GM03348 (cell line): ENCODE measurements around the gene CRIP2.
A peak's percentile ranks its signal among the peaks of the same experiment; 100 is the strongest.

Experiments
- DNase-seq: peaks from one replicate; pipeline ENCODE4 v3.0.0; 2012; ENCODE audit warnings: low spot score

CRIP2 gene

DNA sequence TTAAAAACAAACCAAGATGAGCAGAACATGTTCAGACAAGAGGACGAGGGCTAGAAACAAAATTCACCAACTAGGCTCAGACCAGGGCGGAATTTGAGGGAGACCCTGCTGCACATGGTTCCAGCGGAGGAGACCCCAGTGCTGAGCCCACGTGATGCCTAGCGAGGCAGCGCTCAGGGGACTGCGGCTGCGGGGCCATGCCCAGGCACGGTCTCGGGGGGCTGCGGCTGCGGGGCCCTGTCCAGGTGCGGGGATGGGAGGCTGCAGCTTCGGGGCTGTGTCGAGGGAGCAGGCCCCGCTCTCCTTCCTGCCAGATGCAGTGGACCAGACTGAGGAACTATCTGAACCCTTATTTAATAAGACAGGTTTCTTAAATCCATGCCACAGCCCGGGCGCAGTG lies 12.7 kb upstream of the CRIP2 start:
- no peak for DNase-seq

DNA sequence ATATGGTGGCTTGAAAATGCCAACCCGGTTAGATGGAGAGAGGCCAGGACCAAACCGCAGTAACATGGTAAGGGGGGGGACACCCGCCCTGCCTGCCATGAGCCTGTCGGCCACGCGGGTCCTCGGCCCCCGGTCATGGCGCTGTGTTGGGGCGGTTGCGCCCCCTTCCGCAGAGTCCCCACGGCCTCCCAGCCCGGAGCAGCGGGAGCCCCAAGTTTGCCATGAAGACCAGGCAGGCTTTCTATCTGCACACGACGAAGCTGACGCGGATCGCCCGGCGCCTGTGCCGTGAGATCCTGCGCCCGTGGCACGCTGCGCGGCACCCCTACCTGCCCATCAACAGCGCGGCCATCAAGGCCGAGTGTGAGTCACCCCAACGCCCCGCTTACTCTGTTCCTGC lies 10.1 kb upstream of the CRIP2 start:
- DNase-seq, result no peak

DNA sequence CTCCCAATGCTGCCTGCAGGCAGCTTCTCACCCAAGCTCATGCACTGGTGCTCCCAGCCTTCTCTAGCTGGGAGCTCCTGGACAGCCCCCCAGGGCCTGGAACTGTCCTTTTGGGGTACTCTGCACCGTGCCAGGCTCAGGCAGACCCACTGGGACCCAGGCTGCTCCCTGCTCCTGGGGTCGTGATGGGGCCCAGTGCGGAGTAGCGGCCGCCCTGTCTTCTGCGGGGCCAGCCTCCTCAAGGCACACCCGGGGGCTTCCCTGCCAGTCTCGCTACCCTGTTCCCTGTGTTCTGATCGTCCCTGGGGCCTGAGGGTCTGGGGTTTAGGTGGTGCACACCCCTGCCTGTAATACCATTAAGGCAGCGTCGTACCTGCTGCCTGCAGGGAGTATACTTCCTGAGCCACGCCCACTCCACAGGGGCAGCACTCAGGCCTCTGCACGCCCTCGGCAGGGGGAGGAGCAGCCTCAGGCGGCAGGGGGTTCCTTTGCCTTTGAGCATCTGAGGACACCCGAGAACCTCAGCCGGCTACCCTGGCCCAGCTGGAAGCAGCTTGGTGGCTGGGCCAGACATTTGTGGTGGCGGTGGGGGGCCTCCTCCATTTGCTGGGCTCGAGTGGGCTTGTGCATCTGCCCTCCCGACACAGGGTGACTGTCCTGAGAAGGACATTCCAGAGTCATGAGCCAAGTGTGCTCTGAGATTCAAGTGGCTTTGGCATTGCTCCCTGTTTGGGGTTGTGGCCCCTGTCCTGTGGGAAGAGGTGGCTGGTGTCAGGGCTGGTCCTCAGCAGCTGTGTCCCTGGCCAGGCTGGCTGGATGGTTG lies 9.2 kb upstream of the CRIP2 start:
- DNase-seq, result no peak

DNA sequence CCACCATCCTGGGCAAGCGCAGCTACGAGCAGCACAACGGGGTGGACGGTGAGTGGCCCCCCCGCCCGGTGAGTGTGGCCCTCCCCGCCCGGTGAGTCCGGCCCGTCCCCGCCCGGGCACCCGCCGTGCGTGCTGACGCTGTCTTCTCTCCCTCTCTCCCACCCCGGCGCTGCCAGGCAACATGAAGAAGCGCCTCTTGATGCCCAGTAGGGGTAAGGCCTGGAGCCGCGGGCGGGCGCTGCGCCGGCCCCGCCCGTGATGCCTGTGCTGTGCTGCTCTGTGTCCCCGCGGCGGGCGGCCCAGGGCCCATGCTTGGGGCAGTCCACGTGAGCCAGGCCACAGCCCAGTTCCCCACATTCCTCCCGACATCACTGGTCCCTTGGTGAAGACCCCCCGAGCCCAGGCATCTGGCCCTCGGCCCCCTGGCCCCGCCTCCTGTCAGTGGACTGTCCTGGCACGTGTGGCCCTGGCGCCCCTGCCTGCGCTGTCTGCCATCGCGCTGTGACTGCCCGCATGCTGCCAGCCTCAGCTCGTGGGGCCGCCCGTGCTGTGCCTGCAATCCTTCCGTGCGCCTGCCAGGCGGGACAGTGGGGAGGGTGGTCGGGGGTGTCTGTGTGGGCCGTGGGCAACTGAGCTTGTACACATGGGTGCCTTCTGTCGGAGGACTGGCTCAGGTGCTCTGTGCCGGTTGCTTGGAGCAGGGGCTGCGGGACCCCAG lies 7.9 kb upstream of the CRIP2 start:
- DNase-seq, result no peak

DNA sequence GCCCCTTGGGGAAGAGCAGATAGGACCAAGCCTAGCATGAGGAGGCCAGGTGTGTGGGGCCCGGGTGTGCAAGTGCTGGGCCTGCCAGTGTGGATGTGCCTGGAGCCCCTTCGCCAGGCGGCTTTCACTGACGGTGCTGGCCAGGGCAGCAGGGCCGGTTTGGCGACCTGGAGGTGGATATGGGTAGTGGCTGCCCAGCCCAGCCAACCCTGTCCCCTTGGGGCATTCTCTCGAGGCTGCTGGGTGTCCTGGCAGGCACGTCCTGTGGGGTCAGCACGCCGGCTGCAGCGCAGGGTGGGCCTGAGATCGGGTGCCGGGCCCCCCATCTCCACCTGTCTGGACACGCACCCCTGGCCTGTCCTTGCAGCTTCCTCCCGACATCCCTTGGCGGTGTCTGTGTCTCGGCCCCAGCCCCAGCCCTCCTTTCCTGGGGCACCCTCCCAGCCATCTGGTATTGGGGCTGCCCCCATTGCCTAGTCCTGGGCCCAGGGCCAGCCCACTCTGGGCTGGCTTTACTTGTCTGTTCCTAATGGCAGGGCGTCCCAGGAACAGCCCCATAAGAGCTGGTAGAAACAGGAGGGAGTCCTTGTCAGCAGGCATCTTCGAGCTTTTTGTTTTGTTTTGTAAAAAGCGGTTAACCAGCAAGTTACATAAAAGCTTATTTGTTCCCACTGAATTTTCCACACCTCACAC lies 7.2 kb upstream of the CRIP2 start:
- no peak for DNase-seq

DNA sequence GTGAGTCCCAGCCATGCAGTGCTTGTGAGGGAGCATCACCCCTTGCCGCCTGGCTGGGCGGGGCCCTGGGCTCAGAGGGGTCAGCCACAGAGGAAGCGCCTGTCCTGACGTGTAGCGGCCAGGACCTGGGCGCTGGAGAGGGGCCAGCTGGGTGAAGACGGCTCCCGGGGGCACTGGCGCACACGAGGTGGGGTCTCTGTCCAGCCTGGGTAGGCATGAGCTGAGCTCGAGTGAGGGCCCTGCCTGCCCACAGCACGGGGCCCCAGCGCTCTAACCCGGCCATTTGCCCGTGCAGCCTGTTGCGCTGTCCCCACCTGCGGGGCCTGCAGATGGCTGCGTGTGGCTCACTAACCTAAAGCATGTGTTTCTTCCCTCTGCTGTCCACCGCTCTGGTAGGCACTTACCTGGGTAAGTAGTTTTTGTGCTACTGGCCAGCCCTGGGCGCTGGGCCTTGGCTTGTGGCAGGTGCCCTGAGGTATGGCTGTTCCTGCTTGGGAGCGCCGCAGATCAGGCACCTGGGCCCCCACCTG lies 6.6 kb upstream of the CRIP2 start:
- DNase-seq, result no peak

DNA sequence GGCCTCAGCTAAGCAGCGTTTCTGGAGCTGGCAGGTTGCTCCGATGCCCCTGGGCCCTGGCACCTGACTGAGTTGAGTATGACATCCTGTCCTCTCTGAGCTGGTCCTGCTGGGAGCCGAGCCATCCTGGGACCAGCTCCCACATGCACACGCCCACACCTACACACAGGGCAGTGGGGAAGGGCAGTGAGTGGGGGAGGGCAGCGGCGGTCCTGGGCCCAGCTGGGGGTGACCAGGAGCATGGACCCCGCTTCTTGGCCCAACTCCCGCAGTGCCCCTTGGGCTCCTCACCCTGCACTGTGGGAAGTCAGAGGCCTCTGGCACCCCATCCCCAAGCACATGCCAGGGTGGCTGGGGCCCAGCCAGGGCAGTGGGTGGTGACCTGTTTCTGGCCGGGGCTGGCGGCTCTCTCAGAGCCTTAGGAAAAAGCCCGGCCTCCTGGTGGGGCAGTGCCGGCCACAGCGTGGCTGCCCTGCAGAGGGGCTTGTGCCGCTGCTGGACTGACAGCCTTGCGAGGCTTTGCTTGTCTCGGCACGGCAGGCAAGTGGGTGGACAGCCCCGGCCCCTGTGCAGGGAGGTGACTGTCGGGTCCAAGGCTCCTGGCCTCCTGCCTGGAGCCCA lies 5.9 kb upstream of the CRIP2 start:
- DNase-seq, result no peak

DNA sequence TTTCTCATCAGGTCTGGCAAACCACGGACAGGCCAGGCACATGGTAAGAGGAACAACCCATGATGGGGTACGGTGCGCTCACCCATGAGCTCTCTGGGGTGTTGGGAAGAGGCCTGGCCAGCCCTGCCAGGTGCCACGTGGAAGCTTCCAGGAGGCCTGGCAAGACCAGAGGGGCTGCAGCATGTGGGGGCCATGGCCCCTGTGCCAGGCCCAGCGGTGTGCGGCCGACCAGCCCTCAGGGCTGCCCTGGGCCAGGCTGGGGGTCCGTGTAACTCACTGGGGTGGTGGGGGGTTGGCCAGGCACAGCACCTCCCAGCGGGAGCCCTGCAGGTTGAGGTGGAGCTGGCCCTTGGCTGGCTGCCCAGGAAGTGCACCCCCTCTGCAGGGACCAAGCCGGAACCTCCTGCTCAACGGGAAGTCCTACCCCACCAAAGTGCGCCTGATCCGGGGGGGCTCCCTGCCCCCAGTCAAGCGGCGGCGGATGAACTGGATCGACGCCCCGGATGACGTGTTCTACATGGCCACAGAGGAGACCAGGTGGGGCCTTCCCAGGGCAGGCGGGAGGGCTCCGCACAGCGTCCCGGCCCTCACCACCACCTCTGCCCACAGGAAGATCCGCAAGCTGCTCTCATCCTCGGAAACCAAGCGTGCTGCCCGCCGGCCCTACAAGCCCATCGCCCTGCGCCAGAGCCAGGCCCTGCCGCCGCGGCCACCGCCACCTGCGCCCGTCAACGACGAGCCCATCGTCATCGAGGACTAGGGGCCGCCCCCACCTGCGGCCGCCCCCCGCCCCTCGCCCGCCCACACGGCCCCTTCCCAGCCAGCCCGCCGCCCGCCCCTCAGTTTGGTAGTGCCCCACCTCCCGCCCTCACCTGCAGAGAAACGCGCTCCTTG lies 4.9 kb upstream of the CRIP2 start:
- no peak for DNase-seq

DNA sequence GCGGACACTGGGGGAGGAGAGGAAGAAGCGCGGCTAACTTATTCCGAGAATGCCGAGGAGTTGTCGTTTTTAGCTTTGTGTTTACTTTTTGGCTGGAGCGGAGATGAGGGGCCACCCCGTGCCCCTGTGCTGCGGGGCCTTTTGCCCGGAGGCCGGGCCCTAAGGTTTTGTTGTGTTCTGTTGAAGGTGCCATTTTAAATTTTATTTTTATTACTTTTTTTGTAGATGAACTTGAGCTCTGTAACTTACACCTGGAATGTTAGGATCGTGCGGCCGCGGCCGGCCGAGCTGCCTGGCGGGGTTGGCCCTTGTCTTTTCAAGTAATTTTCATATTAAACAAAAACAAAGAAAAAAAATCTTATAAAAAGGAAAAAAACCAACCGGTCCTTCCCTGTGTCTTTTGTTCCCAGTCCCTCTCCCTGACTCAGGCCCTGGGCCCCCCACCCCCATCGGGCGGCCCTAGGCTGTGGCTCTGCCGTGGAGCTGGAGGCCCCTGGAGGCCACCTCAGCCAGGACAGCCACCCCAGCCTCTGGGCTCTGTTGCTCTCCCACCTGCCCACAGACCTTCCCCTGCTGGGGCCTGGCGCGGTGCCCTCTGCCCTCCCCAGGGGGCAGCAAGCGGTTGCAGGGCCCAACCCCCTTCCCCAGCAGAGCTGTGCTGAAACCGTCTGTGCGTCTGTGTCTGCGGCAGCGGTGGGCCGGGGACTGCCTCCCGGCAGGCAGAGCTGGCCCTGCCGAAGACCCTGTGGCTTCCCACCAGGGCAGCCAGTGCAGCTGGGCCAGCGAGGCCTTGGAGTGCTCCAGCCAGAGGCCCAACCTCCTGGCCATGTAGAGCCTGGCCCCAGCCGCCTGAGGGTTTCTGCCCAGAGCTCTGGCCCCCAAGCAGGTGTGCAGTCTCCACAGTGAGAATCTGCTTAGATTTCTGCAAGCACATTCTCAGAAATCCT lies 4.0 kb upstream of the CRIP2 start:
- DNase-seq, result no peak

DNA sequence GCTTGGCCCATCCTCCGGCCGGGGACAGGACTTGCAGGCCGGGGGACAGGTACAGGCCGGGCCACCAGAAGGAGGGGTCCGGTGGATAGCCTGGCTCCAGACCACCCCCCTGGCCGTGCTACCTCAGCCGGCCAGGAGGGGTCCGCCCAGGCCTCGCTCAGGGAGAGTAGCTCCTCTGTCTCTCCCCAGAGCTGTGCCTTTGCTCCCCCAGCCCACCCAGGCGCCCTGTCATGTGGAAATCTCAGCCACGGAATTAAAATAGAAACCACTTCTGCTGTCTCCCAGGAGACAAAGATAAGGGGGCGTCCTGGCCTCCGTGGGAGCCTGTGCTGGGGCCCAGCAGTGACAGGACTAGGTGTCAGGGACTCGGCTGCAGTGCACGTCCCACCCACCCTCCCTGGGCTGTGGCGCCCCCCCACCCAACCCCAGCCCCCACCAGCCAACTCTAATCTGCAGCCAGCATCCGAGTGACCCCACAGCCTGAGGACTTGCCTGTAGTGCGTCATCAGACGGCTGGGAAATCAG lies 3.3 kb upstream of the CRIP2 start:
- no peak for DNase-seq

DNA sequence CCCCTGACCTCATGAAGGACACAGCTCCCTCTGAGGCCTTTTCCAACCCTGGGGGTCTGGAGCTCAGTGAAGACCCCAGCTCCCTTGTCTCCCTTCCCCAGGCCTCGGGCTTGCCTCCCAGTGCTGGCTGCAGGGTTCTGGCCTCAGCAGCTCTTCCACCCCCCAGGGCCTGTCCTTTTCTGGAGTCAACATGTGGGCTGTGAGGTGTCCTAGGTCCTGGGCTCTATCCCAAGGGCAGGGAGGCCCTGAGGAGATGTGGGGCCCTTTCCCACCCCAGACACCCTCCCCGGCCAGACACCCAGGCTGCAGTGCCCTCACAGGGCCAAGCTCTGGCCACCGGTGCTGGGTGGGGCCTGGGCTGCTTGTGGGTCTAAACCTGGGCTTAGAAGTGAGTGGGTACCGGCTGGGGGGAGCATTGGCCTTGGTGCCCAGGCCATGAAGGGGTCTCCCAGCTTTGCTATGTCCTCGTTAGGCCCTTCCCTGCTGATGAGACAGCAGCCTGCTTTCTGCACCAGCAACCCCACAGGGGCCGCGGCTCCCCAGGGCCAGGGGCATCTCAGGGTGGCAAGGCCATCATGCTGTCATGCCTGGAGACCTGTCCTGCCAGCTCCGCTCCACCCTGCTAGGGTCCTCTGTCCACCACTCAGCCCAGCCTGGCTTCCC lies 2.7 kb upstream of the CRIP2 start:
- no peak for DNase-seq

DNA sequence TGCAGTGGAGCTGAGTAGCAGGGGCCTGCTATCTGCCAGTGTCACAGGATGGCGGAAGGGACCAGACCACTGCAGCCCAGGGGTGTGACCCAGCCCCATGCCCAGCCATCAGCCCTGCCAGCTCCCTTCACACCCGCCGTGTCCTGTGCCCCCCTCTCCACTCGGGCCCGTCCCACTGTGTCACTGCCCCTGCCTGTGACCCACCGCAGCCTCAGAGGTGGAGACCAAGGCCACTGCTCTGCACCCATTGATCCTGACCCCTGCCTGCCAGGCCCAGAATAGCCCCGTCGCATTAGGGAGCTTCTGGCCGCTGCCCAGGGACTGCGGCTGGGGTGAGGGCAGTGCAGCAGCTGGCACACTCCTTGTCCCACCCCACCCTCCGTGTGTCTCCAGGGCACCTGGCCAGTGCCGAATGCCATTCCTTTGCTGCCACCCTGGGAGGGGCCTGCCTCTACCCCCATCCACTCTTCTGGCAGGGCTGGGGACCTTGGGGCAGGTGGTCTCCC lies 2.1 kb upstream of the CRIP2 start:
- no peak for DNase-seq

DNA sequence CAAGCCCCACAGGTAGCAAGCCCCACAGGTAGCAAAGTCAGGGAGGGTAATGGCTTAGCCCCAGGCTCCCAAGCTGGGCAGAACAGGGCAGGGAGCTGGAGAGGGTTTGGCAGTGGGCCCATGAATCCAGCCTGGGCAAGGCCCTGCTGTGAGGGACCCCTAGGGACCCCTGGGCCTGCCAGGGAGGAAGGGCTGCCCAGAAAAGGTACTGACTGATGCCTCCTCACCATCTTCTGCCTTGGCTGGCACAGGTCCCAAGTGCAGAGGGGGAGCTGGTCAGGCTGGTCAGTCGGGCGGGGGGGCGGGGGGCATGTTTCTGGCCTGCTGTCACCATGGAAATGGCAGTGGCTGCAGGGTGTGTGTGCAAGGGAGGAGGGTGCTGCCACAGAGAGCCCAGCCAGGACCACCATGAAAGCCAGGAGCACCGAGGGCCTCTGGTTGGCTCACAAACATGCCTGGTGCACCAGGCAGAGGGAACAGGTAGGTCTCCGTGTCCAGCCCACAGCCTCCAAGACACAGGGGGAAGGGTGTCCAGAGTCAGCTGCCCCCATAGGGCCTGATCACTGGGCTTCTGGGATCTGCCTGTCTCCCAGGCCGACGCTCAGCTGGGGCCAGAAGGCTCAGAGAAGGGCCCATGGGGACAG lies 1.5 kb upstream of the CRIP2 start:
- no peak for DNase-seq

DNA sequence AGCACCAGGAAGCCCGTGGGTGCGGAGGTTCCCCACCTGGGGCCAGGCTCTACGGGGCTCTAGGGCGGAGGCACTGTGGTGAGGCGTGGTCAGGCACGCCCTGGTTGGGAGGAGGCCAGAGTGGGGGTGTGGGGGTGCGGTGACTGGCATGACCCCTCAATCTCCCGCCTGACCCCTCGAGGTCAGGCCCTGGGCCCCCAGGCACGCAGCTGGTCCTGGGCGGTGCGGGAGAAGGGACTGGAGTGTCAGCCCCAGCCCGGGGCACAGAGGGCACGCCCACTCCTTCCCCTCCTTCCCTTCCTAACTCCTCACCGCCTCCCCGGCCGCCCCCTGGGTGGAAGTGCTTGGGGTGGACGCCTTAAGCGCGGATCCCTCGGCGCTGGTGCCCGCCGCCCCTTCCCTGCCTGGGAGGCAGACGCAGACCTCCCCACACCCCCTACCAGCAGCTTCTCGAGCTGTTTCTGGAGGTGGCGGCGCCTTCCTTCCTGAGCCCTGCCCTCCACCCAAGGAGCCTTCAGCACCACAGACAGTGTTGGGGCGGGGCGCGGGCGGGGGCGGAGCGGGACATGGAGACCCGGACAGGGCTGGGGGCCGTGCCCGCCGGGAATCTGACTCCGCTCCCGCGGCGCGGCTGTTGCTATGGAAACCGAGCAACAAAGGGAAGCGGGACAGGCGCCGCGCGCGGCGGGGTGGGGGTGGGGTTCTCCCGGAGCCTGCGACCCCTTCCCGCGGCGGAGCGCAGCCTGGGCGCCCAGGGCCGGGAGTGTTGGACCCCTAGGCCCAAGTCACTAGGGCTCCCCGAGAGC lies 741 bp upstream of the CRIP2 start:
- peak; percentile 90 for DNase-seq

DNA sequence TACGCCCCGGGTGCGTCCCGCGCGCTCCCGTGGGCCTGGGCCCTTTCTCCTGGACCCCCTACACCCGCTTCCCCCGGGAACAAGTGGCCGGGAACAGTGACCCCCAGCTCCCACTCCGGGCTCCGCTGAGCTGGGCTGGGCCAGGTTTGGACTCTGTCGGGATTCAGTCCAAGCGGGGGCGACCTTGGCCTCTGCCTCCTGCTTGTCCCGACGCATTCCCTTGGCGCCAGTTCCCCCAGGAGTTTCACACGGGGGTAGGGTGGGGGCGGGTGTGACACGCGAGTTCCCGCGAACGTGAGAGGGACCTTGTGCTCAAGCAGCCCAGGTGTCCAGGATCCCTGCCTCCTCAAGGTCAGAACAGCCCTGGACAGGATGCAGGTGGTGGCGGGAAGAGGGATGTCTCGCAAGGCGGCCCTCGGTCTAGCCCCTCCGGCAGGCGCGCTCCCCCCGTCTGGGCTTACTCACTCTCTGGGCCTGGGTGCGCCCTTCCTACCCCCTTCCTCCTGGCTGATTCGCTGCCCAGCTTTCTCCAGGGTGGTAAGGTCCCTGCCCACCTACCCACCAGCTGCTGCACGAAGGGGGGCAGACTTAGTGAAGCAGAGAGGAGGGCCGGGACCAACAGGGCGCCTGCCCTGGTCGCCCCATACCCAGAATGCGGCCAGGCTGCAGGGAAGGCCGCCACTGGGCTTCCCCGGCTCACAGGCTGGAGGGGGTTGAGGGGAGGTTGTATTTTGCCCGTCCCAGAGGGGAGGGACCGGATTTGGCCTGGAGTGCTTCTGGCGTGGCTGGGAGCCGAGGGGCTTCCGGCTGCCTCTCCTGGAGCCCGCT lies 862 bp downstream of the CRIP2 start:
- DNase-seq, result peak; percentile 83

DNA sequence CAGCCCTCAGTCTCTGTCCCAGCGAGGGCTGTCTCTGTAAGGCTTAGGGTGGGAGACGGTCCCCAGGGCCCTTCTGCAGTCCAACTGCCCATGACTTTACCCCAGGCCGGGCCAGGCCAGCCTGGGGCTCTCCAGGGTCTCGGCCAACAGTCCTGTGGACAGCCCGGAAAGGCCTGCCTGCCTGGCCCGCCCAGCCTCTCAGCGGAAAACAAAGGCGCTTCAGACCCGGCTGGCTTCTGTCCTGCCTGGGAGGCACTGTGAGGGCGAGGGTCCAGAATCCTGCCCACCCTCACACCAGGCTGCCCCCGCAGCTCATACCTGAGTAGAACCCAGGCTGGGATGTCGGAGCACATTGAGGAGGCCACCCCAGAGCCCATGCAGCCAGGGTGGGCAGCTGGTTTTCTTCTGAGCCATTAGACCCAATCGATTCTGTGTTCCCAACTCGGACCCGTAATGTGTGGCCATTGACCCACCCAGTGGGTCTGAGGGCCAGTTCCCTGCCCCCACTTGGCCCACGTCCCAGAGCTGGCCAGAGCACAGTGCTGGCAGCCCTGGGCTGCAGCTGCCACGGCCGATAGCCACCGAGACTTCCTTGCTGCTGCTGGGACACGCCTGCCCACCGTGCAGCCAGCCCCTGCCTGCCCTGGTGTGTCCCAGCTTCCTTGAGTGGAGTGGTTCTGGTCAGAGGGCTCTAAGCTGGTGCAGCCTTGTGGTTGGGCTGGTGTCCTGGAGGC lies 1.6 kb downstream of the CRIP2 start:
- peak; percentile 69 for DNase-seq
